ENCODE results near the gene WDR5B.

The WDR5B gene

DNA sequence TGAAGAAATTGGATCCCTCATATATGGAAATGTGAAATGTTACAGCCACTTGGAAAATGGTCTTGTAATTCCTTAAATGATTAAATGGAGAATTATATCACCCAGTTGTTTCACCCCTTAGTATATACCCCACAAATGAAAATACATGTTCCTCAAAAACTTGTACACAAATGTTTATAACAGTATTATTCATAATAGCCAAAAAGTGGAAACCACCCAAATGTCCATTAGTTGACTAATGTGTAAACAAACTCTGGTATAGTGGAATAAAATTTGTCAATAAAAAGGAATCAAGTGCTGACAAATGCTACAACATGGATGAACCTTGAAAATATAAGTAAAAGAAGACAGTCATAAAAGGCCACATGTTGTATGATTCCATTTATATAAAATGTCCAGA is 19.4 kb downstream of the WDR5B start:
- H3K36me3 ChIP-seq (ENCODE audit: insufficient read depth, low read length): no peaks in the 10 kb centered on the region
- no peak overlapping the region for H3K9ac ChIP-seq (ENCODE audit: low read depth, low read length)
- no peaks in the 10 kb centered on the region for H3K9me3 ChIP-seq (ENCODE audit: control insufficient read depth, insufficient read depth, low read length)
- peaks cover 11% of the 10 kb centered on the region; the same call in 1 of the 2 replicates for H3K4me1 ChIP-seq (ENCODE audit: insufficient read depth, low read length)

DNA sequence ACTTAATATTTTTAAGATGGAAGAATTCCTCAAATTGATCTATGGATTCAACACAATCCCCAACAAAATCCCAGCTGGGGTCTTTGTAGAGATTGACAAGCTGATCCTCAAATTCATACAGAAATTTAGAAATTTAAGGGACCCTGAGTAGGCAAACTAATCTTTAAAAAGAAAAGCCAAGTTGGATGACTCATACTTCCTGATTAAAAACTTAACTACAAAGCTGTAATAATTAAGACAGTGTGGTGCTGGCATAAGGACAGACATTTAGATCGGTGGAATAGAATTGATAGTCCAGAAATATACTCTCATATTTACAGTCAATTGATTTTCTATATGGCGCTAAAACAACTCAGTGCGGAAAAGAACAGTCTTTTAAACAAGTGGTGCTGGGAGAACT is 20.3 kb downstream of the WDR5B start:
- no peaks in the 10 kb centered on the region for H3K36me3 ChIP-seq (ENCODE audit: insufficient read depth, low read length)
- no peaks in the 10 kb centered on the region for H3K9me3 ChIP-seq (ENCODE audit: control insufficient read depth, insufficient read depth, low read length)
- H3K9ac ChIP-seq (ENCODE audit: low read depth, low read length): no peak overlapping the region
- peaks cover 11% of the 10 kb centered on the region; the same call in 1 of the 2 replicates for H3K4me1 ChIP-seq (ENCODE audit: insufficient read depth, low read length)

DNA sequence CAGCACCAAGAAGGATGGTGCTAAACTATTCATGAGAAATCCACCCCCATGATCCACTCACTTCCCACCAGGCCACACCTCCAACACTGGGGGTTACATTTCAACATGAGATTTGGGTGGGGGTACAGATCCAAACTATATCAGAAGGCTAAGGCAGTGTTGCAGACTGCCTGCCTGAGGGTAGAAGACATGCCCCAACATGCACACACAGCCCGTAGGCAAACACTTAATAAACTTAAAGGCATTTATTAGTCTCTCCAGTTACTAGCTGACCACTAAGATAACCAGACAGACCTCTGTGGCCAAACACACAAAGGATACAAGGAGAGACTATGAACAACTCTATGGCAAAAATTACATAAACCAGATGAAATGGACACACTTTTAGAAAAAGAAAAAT is 21.7 kb downstream of the WDR5B start:
- no peak overlapping the region for H3K9ac ChIP-seq (ENCODE audit: low read depth, low read length)
- H3K4me1 ChIP-seq (ENCODE audit: insufficient read depth, low read length): peaks cover 11% of the 10 kb centered on the region; the same call in 1 of the 2 replicates
- no peaks in the 10 kb centered on the region for H3K36me3 ChIP-seq (ENCODE audit: insufficient read depth, low read length)
- H3K9me3 ChIP-seq (ENCODE audit: control insufficient read depth, insufficient read depth, low read length): no peaks in the 10 kb centered on the region

DNA sequence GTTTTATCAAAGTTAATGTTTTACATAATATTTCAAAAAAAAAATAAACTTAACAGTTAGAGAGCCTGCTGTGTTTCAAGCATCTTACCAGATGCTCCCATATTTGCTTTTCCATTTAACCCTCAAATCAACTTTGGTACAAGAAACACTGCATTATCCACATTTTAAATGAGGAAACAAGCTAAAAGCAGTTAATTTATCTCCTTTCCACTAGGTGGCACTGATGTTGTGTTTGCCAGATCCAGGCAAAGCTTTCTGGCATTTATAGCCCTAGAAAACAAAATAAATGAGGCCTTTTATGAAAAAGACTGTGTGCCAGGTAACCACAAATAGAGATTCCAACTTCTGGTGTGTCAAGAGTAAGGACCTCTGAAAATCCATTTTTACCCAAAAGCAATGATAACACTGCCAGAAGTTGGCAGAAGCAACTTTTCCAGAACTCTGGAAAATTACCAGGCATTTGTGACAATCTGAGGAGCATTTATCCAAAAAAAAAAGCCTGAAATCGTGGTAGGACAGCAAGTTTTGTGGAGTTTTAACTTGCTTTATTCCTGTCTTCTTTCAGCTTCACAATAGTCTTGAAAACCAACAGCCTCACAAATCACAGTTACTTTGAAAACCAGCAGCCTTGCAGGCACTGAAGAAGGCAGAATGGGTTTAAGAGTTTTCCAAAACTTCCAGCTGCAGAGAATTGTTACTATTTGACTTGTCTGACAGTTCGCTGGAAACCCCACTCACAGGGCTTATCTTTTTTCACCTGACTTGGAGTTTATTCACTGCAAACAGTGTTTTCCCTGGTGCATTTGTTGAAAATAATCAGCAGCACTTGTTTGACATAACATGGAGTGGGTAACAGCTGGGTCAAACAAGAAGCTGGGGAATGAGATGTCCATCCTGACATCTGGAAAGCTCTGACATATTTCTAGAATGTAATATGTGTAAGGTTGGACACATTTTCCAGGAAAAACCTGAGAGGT is 22.7 kb downstream of the WDR5B start:
- H3K4me1 ChIP-seq (ENCODE audit: insufficient read depth, low read length): peaks cover 11% of the 10 kb centered on the region; the same call in 1 of the 2 replicates
- H3K9me3 ChIP-seq (ENCODE audit: control insufficient read depth, insufficient read depth, low read length): no peaks in the 10 kb centered on the region
- no peaks in the 10 kb centered on the region for H3K36me3 ChIP-seq (ENCODE audit: insufficient read depth, low read length)
- no peak overlapping the region for H3K9ac ChIP-seq (ENCODE audit: low read depth, low read length)

DNA sequence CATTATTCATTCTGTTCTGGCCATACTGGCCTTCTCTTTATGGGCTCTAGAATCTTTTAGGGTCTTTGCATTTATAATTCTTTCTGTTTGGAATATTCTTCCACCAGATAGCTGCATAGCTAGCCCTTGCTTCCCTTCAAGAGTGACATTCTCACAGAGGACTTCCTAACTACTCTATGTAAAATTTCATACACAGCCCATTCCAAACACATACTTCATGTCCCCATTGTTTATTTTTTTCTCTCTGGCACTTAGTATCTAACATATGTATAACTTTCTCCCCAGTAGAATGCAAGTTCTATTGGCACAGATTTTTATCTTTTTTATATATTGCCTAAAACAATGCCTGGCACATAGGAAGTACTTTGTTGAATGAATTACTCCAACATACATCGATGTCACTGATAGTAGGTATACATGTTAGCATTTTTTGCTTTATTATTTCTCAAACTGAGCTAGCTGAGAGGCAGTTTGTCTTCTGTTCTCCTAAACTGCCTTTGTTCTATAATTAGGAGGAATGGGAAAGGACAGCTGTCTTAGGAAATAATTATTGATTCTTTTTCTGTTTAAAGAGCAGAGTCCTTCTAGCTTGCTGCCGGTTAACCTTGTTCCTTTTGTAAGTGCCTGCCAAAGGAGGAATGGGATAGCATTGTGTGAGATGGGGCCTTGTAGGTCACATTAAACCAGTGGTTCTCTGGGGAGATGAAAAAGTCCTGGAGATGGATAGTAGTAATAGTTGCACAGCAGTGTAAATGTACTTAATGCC is 24.0 kb downstream of the WDR5B start:
- Histone ChIP-seq H3K36me3 (ENCODE audit: insufficient read depth, low read length) (no peaks in the 10 kb centered on the region), H3K9me3 (ENCODE audit: control insufficient read depth, insufficient read depth, low read length) (no peaks in the 10 kb centered on the region), H3K4me1 (ENCODE audit: insufficient read depth, low read length) (peaks cover 11% of the 10 kb centered on the region; the same call in 1 of the 2 replicates), H3K9ac (ENCODE audit: low read depth, low read length) (no peak overlapping the region)

DNA sequence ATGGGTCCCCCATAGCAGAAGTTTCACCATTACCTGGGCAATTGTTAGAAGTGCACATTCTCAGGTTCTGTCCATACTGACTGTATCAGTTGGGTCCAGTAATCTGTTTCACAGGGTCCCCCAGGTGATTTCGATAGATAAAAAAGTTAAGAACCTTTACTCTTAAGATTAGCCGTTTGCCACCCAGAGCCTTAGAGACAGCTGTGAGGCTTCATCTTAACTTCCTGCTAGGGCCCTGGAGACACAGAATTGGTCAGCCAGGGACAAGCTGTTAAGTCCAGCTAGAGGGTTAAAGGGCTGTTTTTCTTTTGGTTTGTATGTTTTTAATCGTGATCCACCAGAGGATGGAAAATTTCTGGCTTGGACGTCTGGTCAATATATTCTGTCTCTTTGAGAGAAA is 25.2 kb downstream of the WDR5B start:
- H3K9ac ChIP-seq (ENCODE audit: low read depth, low read length): no peak overlapping the region
- H3K36me3 ChIP-seq (ENCODE audit: insufficient read depth, low read length): no peaks in the 10 kb centered on the region
- no peaks in the 10 kb centered on the region for H3K9me3 ChIP-seq (ENCODE audit: control insufficient read depth, insufficient read depth, low read length)
- peaks cover 11% of the 10 kb centered on the region; the same call in 1 of the 2 replicates for H3K4me1 ChIP-seq (ENCODE audit: insufficient read depth, low read length)

DNA sequence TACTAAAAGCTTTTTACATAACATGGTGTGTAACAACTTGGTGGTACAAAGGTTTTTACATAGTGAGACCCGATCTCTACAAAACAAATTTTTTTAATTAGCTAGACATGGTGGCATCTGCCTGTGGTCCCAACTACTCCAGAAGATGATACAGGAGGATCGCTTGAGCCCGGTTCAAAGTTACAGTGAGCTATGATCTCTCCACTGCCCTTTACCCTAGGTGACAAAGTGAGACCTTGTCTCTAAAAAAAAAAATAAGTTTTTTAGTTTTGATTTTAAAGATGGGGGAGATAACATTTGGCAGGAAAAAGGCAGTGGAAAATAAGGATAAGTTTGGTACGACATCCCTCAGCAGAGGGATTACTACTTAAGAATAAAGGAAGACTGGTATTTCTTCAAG is 26.0 kb downstream of the WDR5B start:
- no peaks in the 10 kb centered on the region for H3K9me3 ChIP-seq (ENCODE audit: control insufficient read depth, insufficient read depth, low read length)
- peaks cover 10% of the 10 kb centered on the region; the same call in 1 of the 2 replicates for H3K4me1 ChIP-seq (ENCODE audit: insufficient read depth, low read length)
- H3K36me3 ChIP-seq (ENCODE audit: insufficient read depth, low read length): no peaks in the 10 kb centered on the region
- H3K9ac ChIP-seq (ENCODE audit: low read depth, low read length): no peak overlapping the region

DNA sequence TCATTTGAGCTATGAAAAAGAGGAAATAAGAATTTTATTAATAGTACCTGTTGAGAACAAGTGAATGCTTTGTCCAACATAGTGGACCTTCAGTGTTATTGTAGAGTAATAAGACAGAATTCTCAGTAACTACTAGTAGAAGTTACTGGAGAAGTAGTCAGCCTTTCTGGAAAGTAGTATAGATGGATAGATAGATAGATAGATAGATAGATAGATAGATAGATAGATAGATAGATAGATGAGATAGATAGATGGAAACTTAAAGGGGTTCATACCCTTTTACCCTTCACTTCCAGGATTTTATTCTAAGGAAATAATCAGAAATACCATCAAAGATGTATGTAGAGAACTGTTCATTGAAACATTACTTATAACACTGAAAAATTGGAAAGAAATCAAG is 26.7 kb downstream of the WDR5B start:
- no peak overlapping the region for H3K9ac ChIP-seq (ENCODE audit: low read depth, low read length)
- no peaks in the 10 kb centered on the region for H3K9me3 ChIP-seq (ENCODE audit: control insufficient read depth, insufficient read depth, low read length)
- H3K4me1 ChIP-seq (ENCODE audit: insufficient read depth, low read length): peaks cover 9% of the 10 kb centered on the region; the same call in 1 of the 2 replicates
- H3K36me3 ChIP-seq (ENCODE audit: insufficient read depth, low read length): no peaks in the 10 kb centered on the region

DNA sequence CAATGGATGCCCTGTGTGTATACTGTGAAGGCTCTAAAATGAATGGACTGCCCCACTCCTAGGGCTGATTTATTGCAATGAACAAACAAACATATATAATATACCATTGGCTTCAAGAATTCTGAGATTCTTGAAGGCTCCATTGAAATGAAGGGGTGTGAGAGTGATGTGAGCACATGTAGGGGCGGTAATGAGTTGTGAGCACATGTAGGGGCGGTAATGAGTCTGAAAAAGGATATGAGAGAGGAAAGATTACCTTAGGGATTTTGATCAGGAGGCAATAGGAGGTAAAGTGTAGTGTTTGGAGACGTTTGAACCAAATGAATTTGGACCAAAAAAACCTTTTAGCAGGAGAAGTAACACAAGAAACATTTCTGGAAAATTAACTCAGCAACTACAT is 28.2 kb downstream of the WDR5B start:
- H3K4me1 ChIP-seq (ENCODE audit: insufficient read depth, low read length): no peaks in the 10 kb centered on the region
- H3K9me3 ChIP-seq (ENCODE audit: control insufficient read depth, insufficient read depth, low read length): no peaks in the 10 kb centered on the region
- no peak overlapping the region for H3K9ac ChIP-seq (ENCODE audit: low read depth, low read length)
- no peaks in the 10 kb centered on the region for H3K36me3 ChIP-seq (ENCODE audit: insufficient read depth, low read length)

DNA sequence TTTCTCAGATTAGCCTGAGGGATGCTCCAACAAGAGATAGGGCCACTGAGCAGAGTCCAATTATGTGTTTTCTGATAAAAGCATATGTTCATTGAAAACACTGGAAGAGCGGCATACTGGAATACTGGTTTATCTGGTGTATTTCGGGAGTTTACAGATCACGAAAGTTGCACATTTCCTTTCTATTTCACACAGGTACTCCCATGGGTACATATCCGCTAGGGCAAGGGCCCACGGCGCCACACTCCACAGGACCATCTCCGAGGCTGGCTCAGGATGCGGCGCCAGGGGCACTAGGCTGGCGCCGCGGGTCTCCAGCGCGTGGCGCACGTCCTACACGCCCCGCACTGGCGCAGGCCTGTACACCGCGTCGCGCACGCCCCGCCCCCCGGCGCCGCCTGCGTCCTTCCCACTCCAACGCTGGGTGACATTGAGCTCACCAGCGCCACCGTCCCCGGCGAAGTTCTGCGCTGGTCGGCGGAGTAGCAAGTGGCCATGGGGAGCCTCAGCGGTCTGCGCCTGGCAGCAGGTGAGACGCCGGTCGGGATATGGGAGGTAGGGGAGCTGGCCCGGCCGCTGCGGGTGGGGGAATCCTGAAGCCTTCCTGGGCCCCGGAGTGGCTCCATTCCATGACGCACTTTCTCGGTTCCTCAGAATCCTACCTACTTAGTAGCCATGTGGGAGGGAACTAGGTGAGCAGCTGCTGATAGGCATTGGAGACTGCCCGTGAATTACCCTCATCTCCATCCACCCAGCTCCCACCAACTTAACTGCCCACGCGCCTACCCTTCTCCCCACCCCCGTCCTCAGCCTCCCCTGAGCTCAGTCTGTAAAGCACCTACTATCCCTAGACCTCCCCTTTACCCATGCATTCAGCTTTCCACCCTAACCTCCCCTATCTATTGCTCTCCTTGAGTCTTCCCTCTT is 31.8 kb downstream of the WDR5B start, which contains the start of gene FAM162A:
FAM162A (plus strand) TSS at position 412 of the 927 bp plus-strand sequence; CDS start at position 496, 84 bp downstream.
- Histone ChIP-seq H3K4me1 (ENCODE audit: insufficient read depth, low read length) (no peaks in the 10 kb centered on the region), H3K9ac (ENCODE audit: low read depth, low read length) (peak within 1 kb of the TSS; percentile 62), H3K36me3 (ENCODE audit: insufficient read depth, low read length) (no peaks in the 10 kb centered on the region), H3K9me3 (ENCODE audit: control insufficient read depth, insufficient read depth, low read length) (no peaks in the 10 kb centered on the region)

DNA sequence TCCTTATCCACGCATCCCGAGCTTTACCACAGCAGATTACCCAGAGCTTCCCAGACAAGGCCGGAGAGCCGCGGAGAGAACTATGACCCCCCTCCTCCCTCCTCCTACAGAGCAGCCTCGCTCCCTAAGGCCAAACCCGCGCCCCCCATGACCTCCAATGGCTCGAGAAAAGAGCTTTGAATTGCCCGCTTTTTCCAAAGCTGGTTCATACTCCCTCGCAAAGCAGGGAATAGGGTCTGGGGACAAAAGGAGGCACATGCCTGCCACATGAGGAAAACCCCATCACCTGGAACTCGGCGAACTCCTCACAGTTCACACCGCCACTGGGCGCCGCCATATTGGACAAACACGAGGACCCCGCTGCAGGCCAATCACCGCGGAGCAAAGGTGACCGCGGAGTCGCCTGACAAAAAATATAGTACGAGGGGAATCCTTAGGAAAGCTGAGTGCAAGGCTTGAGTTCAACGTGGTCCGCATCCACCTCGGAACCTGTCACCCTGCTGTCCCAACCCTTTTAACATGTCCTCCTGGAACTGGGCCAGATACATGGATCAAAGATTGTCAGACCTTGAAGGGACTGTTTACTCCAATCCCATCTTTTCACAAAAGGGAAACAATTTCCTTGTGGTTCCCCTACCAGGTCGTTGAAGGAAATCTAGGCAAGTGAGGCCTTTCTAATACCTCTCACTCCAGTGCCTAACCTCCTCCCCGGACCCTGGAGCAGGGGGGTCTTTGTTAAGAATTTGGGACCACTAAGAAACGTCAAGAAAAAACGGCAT is 32.8 kb downstream of the WDR5B start, which contains the start of gene MIX23:
MIX23 (minus strand) TSS at position 344 of the 779 bp plus-strand sequence; CDS start at position 337, 7 bp downstream.
- Histone ChIP-seq H3K9me3 (ENCODE audit: control insufficient read depth, insufficient read depth, low read length) (no peaks in the 10 kb centered on the region), H3K36me3 (ENCODE audit: insufficient read depth, low read length) (no peaks in the 10 kb centered on the region), H3K9ac (ENCODE audit: low read depth, low read length) (peak within 1 kb of the TSS; percentile 62), H3K4me1 (ENCODE audit: insufficient read depth, low read length) (no peaks in the 10 kb centered on the region)

DNA sequence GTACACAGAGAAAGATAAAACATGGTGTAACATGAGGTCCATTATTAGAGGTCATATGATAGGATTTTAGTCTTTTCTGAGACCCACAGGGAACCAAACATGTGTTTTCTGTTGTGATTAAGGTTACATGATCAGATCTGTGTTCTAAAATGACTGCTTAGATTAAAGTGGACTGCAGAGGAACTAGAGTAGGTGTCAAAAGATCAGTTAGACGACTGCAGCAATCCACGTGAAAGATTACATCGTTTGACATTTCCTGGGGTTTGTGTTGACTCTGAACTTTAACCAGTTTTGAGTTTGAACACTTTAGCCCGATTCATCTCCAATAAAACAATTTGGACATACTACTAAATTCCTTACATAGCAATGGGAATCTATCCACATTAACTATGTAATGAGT is 37.9 kb downstream of the WDR5B start:
- Histone ChIP-seq H3K9ac (ENCODE audit: low read depth, low read length) (no peak overlapping the region), H3K36me3 (ENCODE audit: insufficient read depth, low read length) (no peaks in the 10 kb centered on the region), H3K9me3 (ENCODE audit: control insufficient read depth, insufficient read depth, low read length) (no peaks in the 10 kb centered on the region), H3K4me1 (ENCODE audit: insufficient read depth, low read length) (no peaks in the 10 kb centered on the region)

DNA sequence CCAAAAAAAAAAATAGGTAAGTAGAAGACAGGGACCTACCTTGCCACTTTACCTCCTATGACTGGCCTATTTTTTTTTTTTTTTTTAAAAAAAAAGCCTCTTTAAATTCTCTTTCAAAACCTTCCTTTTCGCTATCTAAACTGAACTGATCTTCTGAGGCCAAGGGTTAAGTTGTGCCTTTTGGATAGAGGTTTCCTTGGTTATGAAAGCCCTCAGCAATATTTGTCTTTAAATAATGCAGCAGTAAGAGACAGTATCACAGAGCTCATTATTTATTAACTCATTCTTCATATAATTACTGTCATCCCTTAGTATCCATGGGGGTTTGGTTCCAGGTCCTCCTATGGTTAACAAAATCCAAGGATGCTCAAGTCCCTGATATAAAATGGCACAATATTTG is 41.8 kb downstream of the WDR5B start:
- Histone ChIP-seq H3K4me1 (ENCODE audit: insufficient read depth, low read length) (no peaks in the 10 kb centered on the region), H3K9ac (ENCODE audit: low read depth, low read length) (no peak overlapping the region), H3K9me3 (ENCODE audit: control insufficient read depth, insufficient read depth, low read length) (no peaks in the 10 kb centered on the region), H3K36me3 (ENCODE audit: insufficient read depth, low read length) (no peaks in the 10 kb centered on the region)
